ENCODE results near the gene HMG20B.

HMG20B gene

GRCh38 chr19:3608750-3609322 is 36.1 kb downstream of the HMG20B start:
- DNase-seq (ENCODE audit: low spot score), result peak; percentile 33
- Histone ChIP-seq H3K27ac (ENCODE audit: poor library complexity, severe bottlenecking) (no peak overlapping the region), H3K36me3 (ENCODE audit: low read depth) (peaks cover 8% of the 10 kb centered on the region), H3K27me3 (ENCODE audit: insufficient read depth, poor library complexity, severe bottlenecking) (no peaks in the 10 kb centered on the region), H3K4me1 (ENCODE audit: insufficient read depth, poor library complexity, severe bottlenecking) (no peaks in the 10 kb centered on the region), H3K4me3 (ENCODE audit: severe bottlenecking) (no peak overlapping the region), H3K9me3 (ENCODE audit: severe bottlenecking) (no peaks in the 10 kb centered on the region)
- ATAC-seq (ENCODE audit: low read depth), result no peak
- TF ChIP-seq CTCF (IDR thresholded peaks at IDR 0.05; ENCODE audit: poor library complexity, severe bottlenecking), result no peak

- TF ChIP-seq CTCF (IDR thresholded peaks at IDR 0.05; ENCODE audit: poor library complexity, severe bottlenecking), result no peak
- Histone ChIP-seq H3K4me3 (ENCODE audit: severe bottlenecking) (no peak overlapping the region), H3K27me3 (ENCODE audit: insufficient read depth, poor library complexity, severe bottlenecking) (no peaks in the 10 kb centered on the region), H3K4me1 (ENCODE audit: insufficient read depth, poor library complexity, severe bottlenecking) (no peaks in the 10 kb centered on the region), H3K27ac (ENCODE audit: poor library complexity, severe bottlenecking) (no peak overlapping the region), H3K9me3 (ENCODE audit: severe bottlenecking) (no peaks in the 10 kb centered on the region), H3K36me3 (ENCODE audit: low read depth) (peaks cover 8% of the 10 kb centered on the region)
- DNase-seq (ENCODE audit: low spot score), result peak; percentile 33
- no peak for ATAC-seq (ENCODE audit: low read depth)
Measured at GRCh38 chr19:3609779-3610719, 37.3 kb downstream of the HMG20B start.

GRCh38 chr19:3610745-3611717 is 38.3 kb downstream of the HMG20B start:
- DNase-seq (ENCODE audit: low spot score) (peak; percentile 48), ATAC-seq (ENCODE audit: low read depth) (no peak)
- no peak overlapping the region for H3K4me3 ChIP-seq (ENCODE audit: severe bottlenecking)
- no peak overlapping the region for H3K27ac ChIP-seq (ENCODE audit: poor library complexity, severe bottlenecking)
- no peaks in the 10 kb centered on the region for H3K9me3 ChIP-seq (ENCODE audit: severe bottlenecking)
- peaks cover 8% of the 10 kb centered on the region for H3K36me3 ChIP-seq (ENCODE audit: low read depth)
- no peaks in the 10 kb centered on the region for H3K4me1 ChIP-seq (ENCODE audit: insufficient read depth, poor library complexity, severe bottlenecking)
- TF ChIP-seq CTCF (IDR thresholded peaks at IDR 0.05; ENCODE audit: poor library complexity, severe bottlenecking), result no peak
- no peaks in the 10 kb centered on the region for H3K27me3 ChIP-seq (ENCODE audit: insufficient read depth, poor library complexity, severe bottlenecking)

- Histone ChIP-seq H3K4me3 (ENCODE audit: severe bottlenecking) (no peak overlapping the region), H3K27ac (ENCODE audit: poor library complexity, severe bottlenecking) (no peak overlapping the region), H3K36me3 (ENCODE audit: low read depth) (peaks cover 8% of the 10 kb centered on the region), H3K9me3 (ENCODE audit: severe bottlenecking) (no peaks in the 10 kb centered on the region), H3K27me3 (ENCODE audit: insufficient read depth, poor library complexity, severe bottlenecking) (no peaks in the 10 kb centered on the region), H3K4me1 (ENCODE audit: insufficient read depth, poor library complexity, severe bottlenecking) (no peaks in the 10 kb centered on the region)
- no peak for ATAC-seq (ENCODE audit: low read depth)
- no peak for DNase-seq (ENCODE audit: low spot score)
- TF ChIP-seq CTCF (IDR thresholded peaks at IDR 0.05; ENCODE audit: poor library complexity, severe bottlenecking), result no peak
Measured at GRCh38 chr19:3611841-3612240, 39.1 kb downstream of the HMG20B start.
